GM21360 (cell line): ENCODE data around the gene RFX2.
"Not testable (repeated sequence)": the region's sequence is repeated elsewhere in the genome, so short reads cannot be mapped to it uniquely, and the experiment has no call there.

Source experiments
- ATAC-seq: cut with Tn5 transposase; IDR thresholded peaks from one replicate; pipeline ENCODE4 v1.9.1; 2021; ENCODE audit warnings: mild to moderate bottlenecking, moderate library complexity; ENCODE audit not compliant: unreplicated experiment

Gene RFX2

GRCh38 chr19:5993648-5994358 lies 116.5 kb downstream of the RFX2 start:
- no peak for ATAC-seq

- no peak for ATAC-seq
Measured at GRCh38 chr19:5993201-5993600, 117.1 kb downstream of the RFX2 start.

- ATAC-seq, result no peak
Measured at GRCh38 chr19:5992756-5993155, 117.5 kb downstream of the RFX2 start.

GRCh38 chr19:5991244-5991838 lies 119.0 kb downstream of the RFX2 start:
- ATAC-seq, result no peak

- no peak for ATAC-seq
Measured at GRCh38 chr19:5990289-5990797, 120.0 kb downstream of the RFX2 start.

DNA sequence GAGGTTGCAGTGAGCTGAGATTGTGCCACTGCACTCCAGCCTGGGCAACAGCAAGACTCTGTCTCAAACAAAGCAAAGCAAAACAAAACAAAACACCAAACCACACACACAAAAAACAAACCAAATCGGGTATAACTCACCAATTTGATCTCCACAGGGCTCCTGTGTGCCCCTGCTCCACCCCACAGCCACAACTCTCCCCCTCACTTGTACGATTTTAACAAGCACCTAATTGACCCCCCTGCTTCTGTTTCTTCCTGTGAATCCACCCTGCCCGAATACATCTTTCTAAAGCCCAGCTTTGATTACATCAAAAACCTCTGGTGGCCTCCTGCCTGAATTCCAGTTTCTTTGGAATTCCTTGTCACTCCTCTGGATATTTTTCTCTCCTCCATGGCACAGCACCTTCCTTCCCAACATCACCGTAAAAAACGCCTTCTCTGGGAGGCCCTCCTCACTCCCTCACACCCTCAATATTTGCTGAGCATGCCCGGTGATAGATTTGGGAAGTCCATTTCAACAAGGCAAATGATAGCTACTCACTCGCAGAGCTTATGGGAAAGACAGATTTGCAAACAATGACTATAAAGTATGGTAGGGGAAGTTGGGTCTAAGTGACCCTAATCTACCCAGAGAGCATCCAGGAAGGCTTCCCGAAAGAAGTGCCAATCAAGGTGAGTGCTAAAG lies 120.8 kb downstream of the RFX2 start:
- ATAC-seq, result no peak

GRCh38 chr19:5988517-5989387 lies 121.5 kb downstream of the RFX2 start:
- no peak for ATAC-seq

GRCh38 chr19:5987077-5987818 lies 123.1 kb downstream of the RFX2 start:
- no peak for ATAC-seq

DNA sequence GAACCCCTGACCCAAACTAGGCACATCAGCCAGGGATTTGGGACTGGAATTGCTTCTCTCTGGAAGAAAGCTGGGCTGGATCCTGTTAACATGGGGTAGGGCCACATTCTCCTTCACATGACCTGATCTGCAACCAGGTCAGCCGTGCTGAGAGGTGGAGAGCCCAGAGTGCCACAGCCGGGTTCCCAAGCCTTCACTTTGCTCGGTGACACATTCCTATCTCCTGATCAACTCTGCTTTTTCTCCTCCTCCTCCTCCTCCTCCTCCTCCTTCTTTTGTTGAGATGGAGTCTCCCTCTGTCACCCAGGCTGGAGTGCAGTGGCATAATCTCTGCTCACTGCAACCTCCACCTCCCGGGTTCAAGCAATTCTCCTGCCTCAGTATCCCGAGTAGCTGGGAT lies 124.5 kb downstream of the RFX2 start:
- ATAC-seq, result not testable (repeated sequence)

DNA sequence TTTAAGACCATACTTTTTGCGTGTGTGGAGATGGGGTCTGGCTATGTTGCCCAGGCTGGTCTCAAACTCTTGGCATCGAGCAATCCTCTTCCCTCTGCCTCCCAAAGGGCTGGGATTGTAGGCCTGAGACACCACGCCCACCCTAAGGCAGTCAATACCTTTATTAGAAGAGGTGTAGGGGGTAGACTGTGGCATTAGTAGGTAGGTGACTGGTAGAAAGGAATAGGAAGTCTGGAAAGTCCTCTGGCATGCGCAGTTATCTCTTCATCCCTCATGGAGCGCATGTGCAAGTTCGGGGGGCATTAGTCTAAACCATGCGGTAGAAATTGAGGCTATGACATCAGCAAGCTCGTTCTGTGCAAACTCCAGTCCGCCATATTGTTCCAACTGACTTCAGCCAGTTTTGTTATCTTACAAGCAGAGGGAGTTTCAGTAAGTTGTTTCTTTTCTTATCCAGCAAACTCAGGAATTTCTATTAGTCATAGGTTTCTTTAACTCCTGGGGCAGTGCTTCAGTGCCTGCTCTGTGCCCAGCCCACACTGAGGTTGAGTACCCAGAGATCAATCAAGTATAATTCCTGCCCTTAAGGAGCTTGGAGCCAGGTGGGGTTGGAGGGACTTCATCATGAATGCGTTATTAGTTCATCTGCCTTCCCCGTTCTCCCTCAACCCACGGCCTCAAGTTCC lies 125.1 kb downstream of the RFX2 start:
- no peak for ATAC-seq

GRCh38 chr19:5984600-5984999 lies 125.7 kb downstream of the RFX2 start:
- no peak for ATAC-seq

- ATAC-seq, result no peak
Measured at GRCh38 chr19:5983367-5983955, 126.8 kb downstream of the RFX2 start.

DNA sequence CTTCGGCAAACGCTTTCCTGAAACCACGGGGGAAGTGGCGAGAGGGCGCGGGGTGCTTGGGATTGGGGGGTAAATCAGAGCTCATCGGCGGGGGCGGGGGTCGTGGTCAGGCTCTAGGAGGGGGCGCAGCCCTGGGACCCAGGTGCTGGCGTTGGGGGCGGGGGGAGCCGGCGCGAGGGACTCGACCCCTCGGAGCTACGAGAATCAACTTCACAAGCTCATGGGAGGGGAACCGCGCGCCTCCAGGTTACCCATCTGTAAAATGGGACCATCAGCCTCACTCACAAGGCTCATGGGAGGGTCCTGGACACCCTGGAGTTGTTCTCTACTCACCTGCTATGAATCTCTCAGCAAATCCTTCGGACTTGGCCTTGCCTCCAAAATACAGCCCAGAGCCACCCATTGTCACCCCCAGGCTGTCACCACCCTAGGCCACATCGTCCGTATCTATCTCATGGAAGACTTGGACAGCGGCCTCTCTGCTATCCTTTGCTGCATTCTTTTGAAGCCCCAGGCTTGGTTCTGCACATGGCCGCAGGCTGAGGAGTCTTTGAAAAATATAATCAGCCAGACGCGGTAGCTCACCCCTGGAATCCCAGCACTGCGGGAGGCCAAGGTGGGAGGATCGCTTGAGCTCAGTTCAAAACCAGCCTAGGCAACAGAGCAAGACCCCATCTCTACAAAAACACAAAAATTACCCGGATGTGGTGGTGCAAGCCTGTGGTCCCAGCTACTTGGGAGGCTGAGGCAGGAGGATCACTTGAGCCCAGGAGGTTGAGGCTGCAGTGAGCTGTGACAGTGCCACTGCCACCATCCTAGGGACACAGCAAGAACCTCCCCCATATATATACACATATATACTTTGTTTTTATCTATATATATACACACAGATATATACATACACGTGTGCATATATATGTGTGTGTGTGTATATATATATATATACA lies 131.4 kb downstream of the RFX2 start:
- no peak for ATAC-seq

DNA sequence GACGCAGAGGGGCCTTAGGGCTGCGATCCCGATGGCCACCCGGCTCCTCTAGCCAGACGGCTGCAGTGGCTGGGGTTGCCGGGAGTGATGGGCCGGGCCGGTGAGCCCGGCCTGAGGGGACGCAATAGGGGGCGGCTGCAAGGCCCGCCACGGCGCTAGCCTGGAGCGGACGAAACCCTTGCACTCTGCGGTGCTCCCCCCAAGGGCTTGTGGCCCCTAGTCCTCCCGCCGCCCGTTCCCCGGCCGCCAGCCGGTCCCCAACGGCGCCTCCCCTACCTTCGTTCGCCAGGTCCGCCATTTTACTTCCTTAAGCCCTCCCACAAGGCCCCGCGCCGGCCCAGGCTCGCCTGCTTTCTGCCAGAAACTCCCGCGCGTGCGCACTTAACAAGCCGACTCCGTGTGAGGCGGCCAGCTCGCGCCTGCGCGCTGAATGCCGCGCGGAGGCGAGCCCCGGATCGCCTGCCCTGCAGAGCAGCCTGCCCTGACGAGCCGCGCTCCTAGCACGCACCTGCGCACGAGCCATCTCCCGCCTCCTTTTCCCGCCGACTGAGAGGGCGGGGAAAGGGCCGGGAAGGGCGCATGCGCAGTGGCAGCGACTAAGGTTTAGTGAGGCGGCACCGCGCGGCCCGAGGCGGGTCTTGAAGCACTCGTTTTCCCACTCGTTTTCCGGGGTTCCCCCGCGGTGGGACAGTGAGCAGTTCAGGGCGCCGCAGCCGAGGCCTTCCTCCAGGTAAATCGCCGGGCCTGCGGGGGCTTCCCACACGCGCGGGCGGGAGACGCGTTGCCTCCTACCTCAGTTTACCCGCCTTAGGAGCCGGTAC lies 132.3 kb downstream of the RFX2 start, which contains the start of gene RANBP3:
RANBP3 (minus strand) TSS at position 356 of the 821 bp plus-strand sequence; CDS start at position 298, 58 bp downstream.
- ATAC-seq, result peak; percentile 77

- peak; percentile 8 for ATAC-seq
Measured at GRCh38 chr19:5977222-5977784, 133.0 kb downstream of the RFX2 start.

DNA sequence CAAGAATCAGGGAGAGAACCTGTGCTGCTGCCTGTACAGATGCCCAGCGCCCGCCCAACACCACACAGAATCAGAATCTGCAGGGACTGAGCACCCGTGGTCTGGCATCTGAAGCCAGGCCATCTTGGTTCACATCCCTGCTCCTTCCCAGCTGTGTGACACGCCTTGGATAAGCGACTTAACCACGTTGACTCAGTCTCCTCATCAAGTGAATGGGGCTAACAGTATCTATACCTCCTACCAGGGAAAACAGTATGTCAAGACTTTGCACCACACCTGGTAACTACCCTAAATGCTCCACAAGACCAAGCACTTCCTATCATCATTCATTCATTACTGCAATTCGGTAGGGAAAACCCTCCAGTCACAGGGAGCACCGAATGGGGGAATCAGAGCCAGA lies 133.5 kb downstream of the RFX2 start:
- no peak for ATAC-seq

GRCh38 chr19:5975388-5975728 lies 134.9 kb downstream of the RFX2 start:
- ATAC-seq, result no peak
